Measurements from ENCODE around the gene LGALSL.

LGALSL gene

DNA sequence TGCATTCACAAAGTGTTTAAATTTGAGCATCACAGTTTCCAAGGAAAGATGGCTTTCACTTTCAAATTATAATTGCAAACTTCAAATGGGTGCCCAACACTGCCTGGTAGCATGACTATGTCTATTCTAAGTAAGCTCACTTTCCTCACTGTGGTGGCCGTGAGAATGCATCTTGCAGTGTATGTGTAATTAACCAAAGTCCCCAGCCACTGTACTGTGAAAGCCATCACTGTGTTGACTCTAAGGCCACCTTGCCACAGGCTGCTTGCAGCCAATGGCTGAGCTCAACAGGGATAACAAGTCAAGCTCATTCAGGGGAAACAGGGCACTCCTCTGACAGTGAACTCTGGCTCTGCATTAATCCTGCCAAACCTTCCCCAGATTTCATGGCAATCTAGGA is 43.3 kb upstream of the LGALSL start:
- H3K4me3 ChIP-seq (ENCODE audit: low read depth, low read length), result no peak overlapping the region
- no peak for TF ChIP-seq MYC (IDR thresholded peaks at IDR 0.05; ENCODE audit: low read depth, low read length)
- TF ChIP-seq, protein P1, sequence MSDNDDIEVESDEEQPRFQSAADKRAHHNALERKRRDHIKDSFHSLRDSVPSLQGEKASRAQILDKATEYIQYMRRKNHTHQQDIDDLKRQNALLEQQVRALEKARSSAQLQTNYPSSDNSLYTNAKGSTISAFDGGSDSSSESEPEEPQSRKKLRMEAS (IDR thresholded peaks at IDR 0.05; ENCODE audit: low read depth, low read length), result no peak
- no peak for TF ChIP-seq POLR2A (IDR thresholded peaks at IDR 0.05; ENCODE audit: extremely low read depth, insufficient read length)
- TF ChIP-seq, protein P2, sequence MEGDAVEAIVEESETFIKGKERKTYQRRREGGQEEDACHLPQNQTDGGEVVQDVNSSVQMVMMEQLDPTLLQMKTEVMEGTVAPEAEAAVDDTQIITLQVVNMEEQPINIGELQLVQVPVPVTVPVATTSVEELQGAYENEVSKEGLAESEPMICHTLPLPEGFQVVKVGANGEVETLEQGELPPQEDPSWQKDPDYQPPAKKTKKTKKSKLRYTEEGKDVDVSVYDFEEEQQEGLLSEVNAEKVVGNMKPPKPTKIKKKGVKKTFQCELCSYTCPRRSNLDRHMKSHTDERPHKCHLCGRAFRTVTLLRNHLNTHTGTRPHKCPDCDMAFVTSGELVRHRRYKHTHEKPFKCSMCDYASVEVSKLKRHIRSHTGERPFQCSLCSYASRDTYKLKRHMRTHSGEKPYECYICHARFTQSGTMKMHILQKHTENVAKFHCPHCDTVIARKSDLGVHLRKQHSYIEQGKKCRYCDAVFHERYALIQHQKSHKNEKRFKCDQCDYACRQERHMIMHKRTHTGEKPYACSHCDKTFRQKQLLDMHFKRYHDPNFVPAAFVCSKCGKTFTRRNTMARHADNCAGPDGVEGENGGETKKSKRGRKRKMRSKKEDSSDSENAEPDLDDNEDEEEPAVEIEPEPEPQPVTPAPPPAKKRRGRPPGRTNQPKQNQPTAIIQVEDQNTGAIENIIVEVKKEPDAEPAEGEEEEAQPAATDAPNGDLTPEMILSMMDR (IDR thresholded peaks at IDR 0.05; ENCODE audit: low read depth, low read length), result no peak
- DNase-seq (ENCODE audit: low read depth), result no peak

- TF ChIP-seq, protein P1 (IDR thresholded peaks at IDR 0.05; ENCODE audit: low read depth, low read length), result no peak
- TF ChIP-seq POLR2A (IDR thresholded peaks at IDR 0.05; ENCODE audit: extremely low read depth, insufficient read length) (no peak), MYC (IDR thresholded peaks at IDR 0.05; ENCODE audit: low read depth, low read length) (no peak)
- TF ChIP-seq, protein P2 (IDR thresholded peaks at IDR 0.05; ENCODE audit: low read depth, low read length), result no peak
- H3K4me3 ChIP-seq (ENCODE audit: low read depth, low read length), result no peak overlapping the region
- no peak for DNase-seq (ENCODE audit: low read depth)
These were observed 41.3 kb upstream of the LGALSL start for GRCh38 chr2:64412671-64413070.

GRCh38 chr2:64414736-64415435 is 39.1 kb upstream of the LGALSL start:
- H3K4me3 ChIP-seq (ENCODE audit: low read depth, low read length), result no peak overlapping the region
- DNase-seq (ENCODE audit: low read depth), result no peak
- TF ChIP-seq, protein P1 (IDR thresholded peaks at IDR 0.05; ENCODE audit: low read depth, low read length), result no peak
- TF ChIP-seq, protein P2 (IDR thresholded peaks at IDR 0.05; ENCODE audit: low read depth, low read length), result no peak
- TF ChIP-seq MYC (IDR thresholded peaks at IDR 0.05; ENCODE audit: low read depth, low read length) (no peak), POLR2A (IDR thresholded peaks at IDR 0.05; ENCODE audit: extremely low read depth, insufficient read length) (no peak)

GRCh38 chr2:64417624-64418023 is 36.3 kb upstream of the LGALSL start:
- no peak overlapping the region for H3K4me3 ChIP-seq (ENCODE audit: low read depth, low read length)
- no peak for DNase-seq (ENCODE audit: low read depth)
- TF ChIP-seq MYC (IDR thresholded peaks at IDR 0.05; ENCODE audit: low read depth, low read length), result no peak
- TF ChIP-seq, protein P2 (IDR thresholded peaks at IDR 0.05; ENCODE audit: low read depth, low read length), result no peak

- no peak overlapping the region for H3K4me3 ChIP-seq (ENCODE audit: low read depth, low read length)
- DNase-seq (ENCODE audit: low read depth), result no peak
- TF ChIP-seq MYC (IDR thresholded peaks at IDR 0.05; ENCODE audit: low read depth, low read length) (no peak), POLR2A (IDR thresholded peaks at IDR 0.05; ENCODE audit: extremely low read depth, insufficient read length) (no peak)
- TF ChIP-seq, protein P1 (IDR thresholded peaks at IDR 0.05; ENCODE audit: low read depth, low read length), result no peak
- TF ChIP-seq, protein P2 (IDR thresholded peaks at IDR 0.05; ENCODE audit: low read depth, low read length), result no peak
These were observed 34.3 kb upstream of the LGALSL start for GRCh38 chr2:64419596-64420165.

Data from NB4 (cell line).